DOHH2 (cell line): ENCODE data around the gene PEX10.

Experiments
- CTCF ChIP-seq: fragments of 200-600 bp; sonication (generic); IDR thresholded peaks from one replicate; pipeline ENCODE4 v1.5.1; 2014; ENCODE audit warnings: antibody characterized with exemption, mild to moderate bottlenecking, low read depth, low read length; ENCODE audit not compliant: poor library complexity, severe bottlenecking
- EZH2phosphoT487 ChIP-seq: fragments of 200-600 bp; sonication (generic); IDR thresholded peaks from 2 replicates; pipeline ENCODE4 v1.6.1; 2017; ENCODE audit warnings: borderline replicate concordance, mild to moderate bottlenecking, antibody characterized with exemption, low read length, moderate library complexity, mixed read lengths

GRCh38 chr1:2411801-2412394, 466 bp downstream of the PEX10 start:
- TF ChIP-seq CTCF (no peak), EZH2phosphoT487 (no peak)
